ENCODE data around the gene KNL1. TPM values are rescaled to one million over a fixed set of nuclear protein-coding genes. Genes with fewer than 3 reads are reported as not detected.
A peak's percentile ranks its signal among the peaks of the same experiment; 100 is the strongest.

Gene KNL1
- total RNA-seq, 1 experiment from 2014 or later = 19.7 TPM

DNA sequence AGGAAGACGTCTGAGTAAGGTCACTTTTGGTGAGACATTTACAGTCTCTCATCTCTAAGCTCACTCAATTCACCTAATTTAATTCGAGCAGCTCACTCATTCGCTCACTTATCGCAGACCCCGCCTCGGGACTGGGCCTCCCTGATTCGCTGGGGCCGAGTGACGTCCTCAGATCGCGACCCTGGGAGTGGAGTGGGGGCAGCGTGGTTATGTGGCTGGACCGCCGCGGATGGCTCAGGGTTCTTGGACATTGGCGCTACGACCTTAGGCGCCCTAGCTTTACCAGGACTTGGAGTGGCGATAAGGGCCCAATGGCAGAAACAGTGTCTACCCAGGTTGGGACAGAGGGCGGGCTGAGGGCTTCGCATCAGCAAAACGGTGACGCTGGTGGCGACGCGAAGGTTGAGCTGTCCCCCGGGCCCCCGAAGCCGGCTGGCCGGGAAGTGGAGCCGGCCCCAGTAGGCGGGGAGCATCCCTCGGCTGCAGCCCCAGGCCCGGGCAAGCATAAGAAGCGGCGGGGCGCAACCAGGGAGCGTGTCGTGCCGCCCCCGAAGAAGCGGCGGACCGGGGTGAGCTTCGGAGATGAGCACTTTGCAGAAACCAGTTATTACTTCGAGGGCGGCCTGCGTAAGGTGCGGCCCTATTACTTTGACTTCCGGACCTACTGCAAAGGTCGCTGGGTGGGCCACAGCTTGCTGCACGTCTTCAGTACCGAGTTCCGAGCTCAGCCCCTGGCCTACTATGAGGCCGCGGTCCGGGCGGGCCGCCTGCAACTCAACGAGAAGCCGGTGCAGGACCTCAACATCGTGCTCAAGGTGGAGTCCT is 24.7 kb upstream of the KNL1 start, which contains the start of gene RPUSD2:
TSS of gene RPUSD2 (plus strand) at position 171 of the 825 bp plus-strand sequence. CDS start at position 210, 39 bp downstream.
- no peaks in the 10 kb centered on the region; a peak in 1 of 5 replicates for H3K9me3 Mint-ChIP-seq
- Histone ChIP-seq H3K79me2 (ENCODE audit: insufficient read depth, low read length) (peaks cover 6% of the 10 kb centered on the region; the same call in 1 of the 2 replicates), H3T11ph (ENCODE audit: low read length) (no peak within 1 kb of the TSS), H2AFZ (ENCODE audit: low read length) (no peak within 1 kb of the TSS), H2BK20ac (ENCODE audit: low read depth, low read length, poor library complexity, severe bottlenecking) (no peak within 1 kb of the TSS), H3K23me2 (ENCODE audit: insufficient read length, low read depth, low read length, poor library complexity, severe bottlenecking) (peaks cover under 1% of the 10 kb centered on the region), H3K79me1 (ENCODE audit: insufficient read depth, low read depth, low read length, poor library complexity, severe bottlenecking) (no peaks in the 10 kb centered on the region), H3K4ac (ENCODE audit: low read depth, low read length) (no peak within 1 kb of the TSS), H3K27ac (ENCODE audit: insufficient read length, low read depth, low read length) (no peak within 1 kb of the TSS), H4K91ac (ENCODE audit: insufficient read length, low read depth, low read length) (no peak within 1 kb of the TSS), H4K8ac (replicated peaks; ENCODE audit: insufficient read length, low read depth, low read length) (no peak within 1 kb of the TSS), H3K23ac (ENCODE audit: insufficient read length, low read depth, low read length) (no peak within 1 kb of the TSS), H3K9ac (ENCODE audit: extremely low read depth, insufficient read length, low read length) (peak within 1 kb of the TSS; percentile 63), H3K18ac (ENCODE audit: insufficient read length, low read depth, low read length) (peak within 1 kb of the TSS; percentile 62), H3K4me2 (ENCODE audit: insufficient read depth, insufficient read length, low read length) (peak within 1 kb of the TSS; percentile 93), H2BK120ac (ENCODE audit: low read depth, low read length, poor library complexity, severe bottlenecking) (no peak within 1 kb of the TSS), H4K20me1 (ENCODE audit: control insufficient read depth, insufficient read depth, insufficient read length) (no peaks in the 10 kb centered on the region), H2AK5ac (ENCODE audit: insufficient read length, low read length) (no peak within 1 kb of the TSS), H2BK12ac (ENCODE audit: insufficient read length, low read depth, low read length) (no peak within 1 kb of the TSS), H3K27me3 (ENCODE audit: insufficient read depth, low read length) (no peaks in the 10 kb centered on the region), H3K14ac (ENCODE audit: insufficient read depth, low read length) (peak within 1 kb of the TSS; percentile 87), H2BK5ac (ENCODE audit: insufficient read length, low read length) (no peak within 1 kb of the TSS), H2BK15ac (ENCODE audit: low read depth, low read length) (no peak within 1 kb of the TSS), H3K9me3 (ENCODE audit: control insufficient read depth, low read depth, low read length) (no peaks in the 10 kb centered on the region), H4K5ac (ENCODE audit: insufficient read length, low read depth, low read length) (peak within 1 kb of the TSS; percentile 36), H3K4me1 (ENCODE audit: insufficient read depth, low read length) (no peaks in the 10 kb centered on the region), H3K56ac (ENCODE audit: insufficient read length, low read depth, low read length) (no peak within 1 kb of the TSS)
- peak; percentile 93 for DNase-seq
- peaks cover 13 to 27% (median 25%) of the 10 kb centered on the region in 3 experiments; a peak in 6 of 7 replicates for H3K36me3 Mint-ChIP-seq (ENCODE audit: insufficient read depth in 1 of 3, low read depth in 3 of 3)
- peak within 1 kb of the TSS; percentile 72 to 99 (median 96) for H3K27ac Mint-ChIP-seq
- peaks cover 25 to 27% of the 10 kb centered on the region in 2 experiments for H3K4me1 Mint-ChIP-seq
- no CpG with 5 or more reads among the region's 62 CpGs for WGBS (ENCODE audit: extremely low coverage, insufficient read length, low lambda C conversion rate)
- peak within 1 kb of the TSS; percentile 97 to 98 for H3K4me3 Mint-ChIP-seq
- H3K27me3 Mint-ChIP-seq (ENCODE audit: low read depth) = peaks cover 2% of the 10 kb centered on the region; the same call in 1 of the 2 replicates
- TF ChIP-seq, protein P1, sequence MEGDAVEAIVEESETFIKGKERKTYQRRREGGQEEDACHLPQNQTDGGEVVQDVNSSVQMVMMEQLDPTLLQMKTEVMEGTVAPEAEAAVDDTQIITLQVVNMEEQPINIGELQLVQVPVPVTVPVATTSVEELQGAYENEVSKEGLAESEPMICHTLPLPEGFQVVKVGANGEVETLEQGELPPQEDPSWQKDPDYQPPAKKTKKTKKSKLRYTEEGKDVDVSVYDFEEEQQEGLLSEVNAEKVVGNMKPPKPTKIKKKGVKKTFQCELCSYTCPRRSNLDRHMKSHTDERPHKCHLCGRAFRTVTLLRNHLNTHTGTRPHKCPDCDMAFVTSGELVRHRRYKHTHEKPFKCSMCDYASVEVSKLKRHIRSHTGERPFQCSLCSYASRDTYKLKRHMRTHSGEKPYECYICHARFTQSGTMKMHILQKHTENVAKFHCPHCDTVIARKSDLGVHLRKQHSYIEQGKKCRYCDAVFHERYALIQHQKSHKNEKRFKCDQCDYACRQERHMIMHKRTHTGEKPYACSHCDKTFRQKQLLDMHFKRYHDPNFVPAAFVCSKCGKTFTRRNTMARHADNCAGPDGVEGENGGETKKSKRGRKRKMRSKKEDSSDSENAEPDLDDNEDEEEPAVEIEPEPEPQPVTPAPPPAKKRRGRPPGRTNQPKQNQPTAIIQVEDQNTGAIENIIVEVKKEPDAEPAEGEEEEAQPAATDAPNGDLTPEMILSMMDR (conservative IDR thresholded peaks at IDR 0.05) = no peak
